GM08714 (cell line): ENCODE data around the gene GRK3.
"Not testable (repeated sequence)": the region's sequence is repeated elsewhere in the genome, so short reads cannot be mapped to it uniquely, and the experiment has no call there.

Experiments used
- H3K4me3 ChIP-seq: fragments of 200-500 bp; sonication (Bioruptor generic); 2 replicates; pipeline ENCODE4 v1.5.1; 2014; ENCODE audit warnings: mild to moderate bottlenecking, low read length, inconsistent platforms
- ZNF274 ChIP-seq: IDR thresholded peaks from 2 replicates; pipeline ENCODE4 v1.6.1; 2012; ENCODE audit warnings: mild to moderate bottlenecking, low read depth, low read length

GRK3 gene

GRCh38 chr22:25564320-25564978, at the start of gene GRK3:
Gene GRK3 (plus strand): TSS chr22:25564675. CDS start chr22:25565041, 366 bp downstream.
- peak within 1 kb of the TSS; percentile 83 for H3K4me3 ChIP-seq
- TF ChIP-seq ZNF274, result no peak

GRCh38 chr22:25518000-25518663, 46.3 kb upstream of the GRK3 start:
- no peak for TF ChIP-seq ZNF274
- no peak overlapping the region for H3K4me3 ChIP-seq

GRCh38 chr22:25525376-25525775, 39.1 kb upstream of the GRK3 start:
- no peak for TF ChIP-seq ZNF274

GRCh38 chr22:25525804-25526584, 38.5 kb upstream of the GRK3 start:
- H3K4me3 ChIP-seq, result not testable (repeated sequence)

More at GRCh38 chr22:25525376-25525775, 39.1 kb upstream of the GRK3 start:
- no peak overlapping the region for H3K4me3 ChIP-seq

- H3K4me3 ChIP-seq, result not testable (repeated sequence)
Measured at GRCh38 chr22:25527016-25527415, 37.5 kb upstream of the GRK3 start.

- not testable (repeated sequence) for H3K4me3 ChIP-seq
Measured at GRCh38 chr22:25528068-25528467, 36.4 kb upstream of the GRK3 start.

- H3K4me3 ChIP-seq, result not testable (repeated sequence)
Measured at GRCh38 chr22:25529059-25529458, 35.4 kb upstream of the GRK3 start.

GRCh38 chr22:25529541-25530137, 34.8 kb upstream of the GRK3 start:
- not testable (repeated sequence) for H3K4me3 ChIP-seq

GRCh38 chr22:25531677-25532076, 32.8 kb upstream of the GRK3 start:
- H3K4me3 ChIP-seq, result not testable (repeated sequence)

GRCh38 chr22:25534724-25535123, 29.8 kb upstream of the GRK3 start:
- no peak for TF ChIP-seq ZNF274
- no peak overlapping the region for H3K4me3 ChIP-seq

GRCh38 chr22:25536589-25536988, 27.9 kb upstream of the GRK3 start:
- TF ChIP-seq ZNF274, result no peak
- no peak overlapping the region for H3K4me3 ChIP-seq

- no peak overlapping the region for H3K4me3 ChIP-seq
Measured at GRCh38 chr22:25540166-25540907, 24.1 kb upstream of the GRK3 start.

GRCh38 chr22:25540908-25541660, 23.4 kb upstream of the GRK3 start:
- no peak for TF ChIP-seq ZNF274
- no peak overlapping the region for H3K4me3 ChIP-seq

More at GRCh38 chr22:25540166-25540907, 24.1 kb upstream of the GRK3 start:
- TF ChIP-seq ZNF274, result no peak

GRCh38 chr22:25542191-25542590, 22.3 kb upstream of the GRK3 start:
- H3K4me3 ChIP-seq, result no peak overlapping the region
- no peak for TF ChIP-seq ZNF274
